Endothelial cell of umbilical vein (primary cell): Measurements from ENCODE around the gene MNT. TPM values are rescaled to one million over a fixed set of nuclear protein-coding genes. Genes with fewer than 3 reads are reported as not detected.

ENCODE experiments used
- BruUV-seq: library from RNA; stranded (reverse); fragments of 400-500 nt; replicated peaks from 2 replicates; lab custom pipeline; 2021; lab: Mats Ljungman, UMichigan
- CTCF ChIA-PET: fragments of 300-600, 350-600 bp; sonication (Branson Sonifier 250); formaldehyde crosslinking; loops from one replicate; lab custom pipeline; 2021; ENCODE audit warnings: antibody characterized with exemption, inconsistent platforms; lab: Charles Lee
- POLR2A ChIA-PET: fragments of 300-600, 350-600 bp; sonication (Branson Sonifier 250); formaldehyde crosslinking; loops from one replicate; lab custom pipeline; 2021; ENCODE audit warnings: antibody characterized with exemption, inconsistent platforms; lab: Charles Lee
- DNase-seq: peaks from one replicate; pipeline ENCODE4 v3.0.0-alpha.2; 2011; ENCODE audit warnings: low read depth, low spot score
- FAIRE-seq: peaks from 2 replicates; lab custom pipeline; 2011; peaks lifted over from hg19 to GRCh38; lab: Jason Lieb, UNC
- H2AFZ ChIP-seq: 2 replicates; pipeline ENCODE4 v1.6.0; 2012; ENCODE audit warnings: low read depth, low read length, control low read depth, inconsistent platforms
- H3K27ac ChIP-seq: 2 replicates; pipeline ENCODE4 v1.5.1; 2011; ENCODE audit warnings: low read depth, mild to moderate bottlenecking, control low read depth, low read length, moderate library complexity; ENCODE audit not compliant: insufficient read depth
- H3K27me3 ChIP-seq, 2 experiments: 2 replicates each; pipeline versions ENCODE4 v1.6.0 to v1.6.1; 2011; ENCODE audit warnings: low read length in 2 of 2, mixed read lengths in 1 of 2; ENCODE audit not compliant: control insufficient read depth in 2 of 2, insufficient read depth in 2 of 2
- H3K36me3 ChIP-seq, 2 experiments: 2 replicates in 1 of 2; 3 replicates in 1 of 2; pipeline ENCODE4 v1.5.1; 2011; ENCODE audit warnings: low read length in 2 of 2, mild to moderate bottlenecking in 1 of 2, moderate library complexity in 1 of 2; ENCODE audit not compliant: control insufficient read depth in 2 of 2, insufficient read depth in 2 of 2; ENCODE audit errors: extremely low read depth in 1 of 2
- H3K4me1 ChIP-seq: 3 replicates; pipeline ENCODE4 v1.5.1; 2011; ENCODE audit warnings: mild to moderate bottlenecking, low read length; ENCODE audit not compliant: control insufficient read depth, insufficient read depth; ENCODE audit errors: extremely low read depth
- H3K4me2 ChIP-seq: 2 replicates; pipeline ENCODE4 v1.6.1; 2011; ENCODE audit warnings: low read length, control low read depth, mixed read lengths; ENCODE audit not compliant: insufficient read depth
- H3K4me3 ChIP-seq, 3 experiments: fragments of 200-600 bp in 1 of 3; sonication (generic), shearing (Covaris generic) in 1 of 3; replicated peaks in 1 of 3; 2 replicates each; pipeline ENCODE4 v1.5.1; 2011 to 2016; ENCODE audit warnings: control low read depth in 3 of 3, low read length in 3 of 3, mild to moderate bottlenecking in 2 of 3, inconsistent platforms in 1 of 3, low read depth in 1 of 3, moderate library complexity in 1 of 3; ENCODE audit not compliant: insufficient read depth in 1 of 3
- H3K79me2 ChIP-seq: 2 replicates; pipeline ENCODE4 v1.6.0; 2012; ENCODE audit warnings: low read length, inconsistent platforms; ENCODE audit not compliant: control insufficient read depth, insufficient read depth
- H3K9ac ChIP-seq: replicated peaks from 2 replicates; pipeline ENCODE3; 2011; ENCODE audit warnings: low read length, control low read depth; ENCODE audit not compliant: insufficient read depth; ENCODE audit errors: extremely low read depth
- H3K9me1 ChIP-seq: replicated peaks from 3 replicates; pipeline ENCODE4 v1.6.0; 2011; ENCODE audit warnings: mild to moderate bottlenecking, low read length; ENCODE audit not compliant: control insufficient read depth, insufficient read depth; ENCODE audit errors: extremely low read depth
- H3K9me3 ChIP-seq: replicated peaks from 2 replicates; pipeline ENCODE4 v1.5.1; 2012; ENCODE audit warnings: low read length, inconsistent platforms; ENCODE audit not compliant: control insufficient read depth, insufficient read depth
- H4K20me1 ChIP-seq: replicated peaks from 2 replicates; pipeline ENCODE3; 2011; ENCODE audit warnings: mild to moderate bottlenecking, low read length; ENCODE audit not compliant: control insufficient read depth, insufficient read depth; ENCODE audit errors: extremely low read depth
- EZH2 ChIP-seq: IDR thresholded peaks from 2 replicates; pipeline ENCODE4 v1.6.1; 2012; ENCODE audit warnings: borderline replicate concordance, low read depth, mild to moderate bottlenecking, moderate library complexity, low read length, inconsistent platforms; ENCODE audit not compliant: severe bottlenecking
- FOS ChIP-seq: IDR thresholded peaks from 2 replicates; pipeline ENCODE4 v1.6.1; 2011; ENCODE audit warnings: mild to moderate bottlenecking, low read length, moderate library complexity, borderline replicate concordance; ENCODE audit not compliant: insufficient read depth
- GATA2 ChIP-seq: IDR thresholded peaks from 2 replicates; pipeline ENCODE4 v1.7.0; 2011; ENCODE audit warnings: low read depth, mild to moderate bottlenecking, moderate library complexity, mixed read lengths, low read length; ENCODE audit not compliant: insufficient read length, insufficient read depth
- JUN ChIP-seq: IDR thresholded peaks from 2 replicates; pipeline ENCODE4 v1.6.1; 2011; ENCODE audit warnings: borderline replicate concordance, low read depth; ENCODE audit not compliant: insufficient read length, insufficient read depth
- MYC ChIP-seq: IDR thresholded peaks from one replicate; pipeline ENCODE4 v1.6.1; 2011; ENCODE audit warnings: mild to moderate bottlenecking, low read depth, low read length
- POLR2AphosphoS5 ChIP-seq: IDR thresholded peaks from 2 replicates; pipeline ENCODE4 v1.6.1; 2012; ENCODE audit warnings: low read depth, mild to moderate bottlenecking, control low read depth, low read length, moderate library complexity; ENCODE audit not compliant: insufficient read depth
- dilution Hi-C: fragments of 300-500 bp; cut with MboI; formaldehyde crosslinking; loops from one replicate; pipeline ENCODE4 v1.15.0; 2019; ENCODE audit warnings: low sequenced_read_pairs; ENCODE audit not compliant: extremely low pct_ligation_motif_present
- intact Hi-C: fragments of 100-400 bp; cut with micrococcal nuclease; formaldehyde crosslinking; loops from one replicate; pipeline ENCODE4 v1.10.0; 2022
- polyA plus RNA-seq, 4 experiments: library from polyadenylated mRNA; depleted of rRNA in 3 of 4; stranded (reverse) in 3 of 4; unstranded in 1 of 4; fragments of >200 nt; gene quantifications; 2 replicates each; pipeline versions ENCODE4 v1.2.1 to v1.2.3, GENCODE V29; 2011 to 2012; ENCODE audit warnings: missing spikeins in 1 of 4
- total RNA-seq: library from RNA; stranded (reverse); gene quantifications from 2 replicates; pipeline ENCODE4 v1.2.3, GENCODE V29; 2021
- TF ChIP-seq, protein P1 (sequence below): IDR thresholded peaks from 2 replicates; pipeline ENCODE4 v1.6.1; 2011; ENCODE audit not compliant: insufficient read depth, insufficient read length
- TF ChIP-seq, protein P2 (sequence below), 2 donors: IDR thresholded peaks; 1 replicate in 1 of 2; 2 replicates in 1 of 2; pipeline ENCODE4 v1.5.1; 2011; ENCODE audit warnings: low read length in 2 of 2, mild to moderate bottlenecking in 2 of 2, moderate library complexity in 2 of 2, control low read depth in 1 of 2, inconsistent platforms in 1 of 2, low read depth in 1 of 2; ENCODE audit not compliant: insufficient read depth in 1 of 2; ENCODE audit errors: extremely low read depth in 1 of 2

Gene MNT
- total and polyA plus RNA-seq, 2 donors (not counting 3 experiments of a cell fraction or from before 2014, with no cell fraction given): 4.1 to 21.6 TPM

DNA sequence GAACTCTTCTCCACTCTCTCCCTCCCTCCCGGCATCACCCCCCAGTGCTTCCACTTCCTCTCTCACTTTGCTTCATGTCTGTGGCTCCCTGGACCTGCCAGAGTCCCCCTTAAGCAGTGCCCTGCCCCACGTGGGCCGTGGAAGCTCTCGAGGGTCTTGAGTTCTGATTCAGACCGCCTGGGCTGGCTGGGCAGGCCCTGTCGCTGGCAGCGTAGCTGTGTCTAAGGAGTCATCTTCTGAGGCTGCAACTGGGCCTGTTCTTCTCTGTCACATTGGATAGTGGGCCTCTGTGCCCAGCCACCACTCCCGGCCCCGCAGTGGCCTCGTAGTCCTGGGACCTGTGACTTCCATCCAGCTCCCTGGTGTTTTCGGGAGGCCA is 30.7 kb downstream of the MNT start:
- H3K9me1 ChIP-seq: no peaks in the 10 kb centered on the region
- intact Hi-C loops: no loop called here
- CTCF ChIA-PET: interaction anchor here (1.1 to 6.4 kb wide), 4 partner anchors 11 to 46 kb away, joined by 3 to 47 read pairs (median 18); no protein-coding TSS in a partner anchor
- no peaks in the 10 kb centered on the region for H3K9me3 ChIP-seq
- TF ChIP-seq EZH2 (no peak), JUN (no peak), FOS (no peak), GATA2 (no peak), POLR2AphosphoS5 (no peak), MYC (no peak)
- TF ChIP-seq, protein P1, sequence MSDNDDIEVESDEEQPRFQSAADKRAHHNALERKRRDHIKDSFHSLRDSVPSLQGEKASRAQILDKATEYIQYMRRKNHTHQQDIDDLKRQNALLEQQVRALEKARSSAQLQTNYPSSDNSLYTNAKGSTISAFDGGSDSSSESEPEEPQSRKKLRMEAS: no peak
- TF ChIP-seq, protein P2, sequence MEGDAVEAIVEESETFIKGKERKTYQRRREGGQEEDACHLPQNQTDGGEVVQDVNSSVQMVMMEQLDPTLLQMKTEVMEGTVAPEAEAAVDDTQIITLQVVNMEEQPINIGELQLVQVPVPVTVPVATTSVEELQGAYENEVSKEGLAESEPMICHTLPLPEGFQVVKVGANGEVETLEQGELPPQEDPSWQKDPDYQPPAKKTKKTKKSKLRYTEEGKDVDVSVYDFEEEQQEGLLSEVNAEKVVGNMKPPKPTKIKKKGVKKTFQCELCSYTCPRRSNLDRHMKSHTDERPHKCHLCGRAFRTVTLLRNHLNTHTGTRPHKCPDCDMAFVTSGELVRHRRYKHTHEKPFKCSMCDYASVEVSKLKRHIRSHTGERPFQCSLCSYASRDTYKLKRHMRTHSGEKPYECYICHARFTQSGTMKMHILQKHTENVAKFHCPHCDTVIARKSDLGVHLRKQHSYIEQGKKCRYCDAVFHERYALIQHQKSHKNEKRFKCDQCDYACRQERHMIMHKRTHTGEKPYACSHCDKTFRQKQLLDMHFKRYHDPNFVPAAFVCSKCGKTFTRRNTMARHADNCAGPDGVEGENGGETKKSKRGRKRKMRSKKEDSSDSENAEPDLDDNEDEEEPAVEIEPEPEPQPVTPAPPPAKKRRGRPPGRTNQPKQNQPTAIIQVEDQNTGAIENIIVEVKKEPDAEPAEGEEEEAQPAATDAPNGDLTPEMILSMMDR (IDR thresholded peaks at IDR 0.05; ENCODE audit: extremely low read depth in 1 of 2, insufficient read depth in 1 of 2, low read depth in 1 of 2, low read length in 2 of 2): no peak
- H3K4me3 ChIP-seq: no peak overlapping the region
- FAIRE-seq (no peak), DNase-seq (no peak)
- no TSS peak for BruUV-seq
- H3K36me3 ChIP-seq: peaks cover 0 to 19% of the 10 kb centered on the region in 2 experiments
- no peak overlapping the region for H3K4me2 ChIP-seq
- H3K9ac ChIP-seq: no peak overlapping the region
- no peaks in the 10 kb centered on the region for H3K79me2 ChIP-seq
- POLR2A ChIA-PET: no interaction called here
- dilution Hi-C loops: no loop called here
- no peak overlapping the region for H3K27ac ChIP-seq
- no peaks in the 10 kb centered on the region for H4K20me1 ChIP-seq
- H2AFZ ChIP-seq: no peak overlapping the region
- H3K4me1 ChIP-seq: peaks cover 6% of the 10 kb centered on the region
- no peaks in the 10 kb centered on the region for H3K27me3 ChIP-seq
